GM21529 (cell line): Measurements from ENCODE around the gene TMEM145.

Source experiments
- ATAC-seq: cut with Tn5 transposase; IDR thresholded peaks from one replicate; pipeline ENCODE4 v1.9.1; 2021; ENCODE audit not compliant: unreplicated experiment

The TMEM145 gene

DNA sequence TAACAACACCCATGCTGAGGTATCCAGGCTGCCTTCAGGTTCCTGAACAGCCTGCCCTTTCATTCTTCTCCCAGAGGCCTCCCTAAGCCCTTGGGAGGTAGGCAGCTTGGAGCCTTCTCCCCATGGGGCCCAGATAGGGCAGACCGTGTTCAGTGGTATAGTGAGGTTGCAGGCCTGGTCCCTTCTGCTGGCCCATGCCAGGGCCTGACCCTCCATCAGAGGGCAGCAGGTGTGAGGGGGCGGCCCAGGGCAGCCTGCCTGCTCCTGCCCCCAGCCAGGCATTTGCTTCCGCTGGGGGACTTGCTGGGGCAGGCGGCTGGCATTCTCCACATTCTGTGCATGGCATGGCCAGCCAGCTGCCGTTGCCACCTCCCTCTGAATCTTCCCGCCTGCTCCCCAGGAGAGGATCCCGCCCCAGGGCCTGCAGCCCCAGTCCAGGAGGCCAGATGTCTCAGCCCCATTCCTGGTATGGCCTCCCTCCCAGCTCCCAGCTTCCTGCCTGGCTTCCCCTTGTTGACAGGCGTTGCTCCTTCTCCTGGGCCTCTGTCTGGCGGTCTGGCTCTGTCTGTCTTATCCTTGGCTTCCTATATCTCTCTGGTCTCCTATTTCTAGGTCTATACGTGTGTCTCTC lies 35.2 kb upstream of the TMEM145 start:
- ATAC-seq, result no peak

DNA sequence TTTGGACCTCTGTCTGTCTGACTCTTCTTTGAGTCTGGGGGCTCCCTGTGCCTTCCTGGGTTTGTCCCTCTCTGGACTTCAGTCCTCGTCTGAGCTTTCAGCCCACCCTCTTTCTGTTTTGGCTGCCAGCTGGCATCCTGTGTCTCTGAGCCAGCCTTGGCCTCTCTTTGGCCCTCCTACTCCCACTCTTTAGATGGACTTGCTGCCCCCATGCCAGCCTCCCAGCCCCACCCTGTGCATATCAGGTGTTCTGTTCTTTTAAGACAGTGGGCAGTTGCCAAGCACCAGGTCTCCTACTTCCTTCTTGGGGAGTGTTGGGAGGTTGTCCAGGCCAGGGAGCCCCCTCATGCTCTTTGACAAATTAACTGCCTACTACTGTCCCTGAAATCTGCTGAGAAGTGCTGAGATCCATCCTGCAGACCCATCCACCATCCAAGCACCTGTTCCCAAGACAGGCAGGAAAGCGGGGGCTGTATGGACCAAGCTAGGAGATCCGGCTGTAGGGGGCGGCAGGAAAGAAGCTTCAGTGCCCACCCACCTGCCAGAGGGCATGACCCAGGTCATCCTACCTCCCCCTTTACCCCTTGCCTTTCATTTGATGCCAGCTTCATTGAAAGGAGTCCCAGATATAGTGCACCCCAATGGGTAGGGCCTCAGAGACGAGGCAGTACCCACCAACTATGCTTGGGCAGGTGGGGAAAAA lies 34.5 kb upstream of the TMEM145 start:
- no peak for ATAC-seq

DNA sequence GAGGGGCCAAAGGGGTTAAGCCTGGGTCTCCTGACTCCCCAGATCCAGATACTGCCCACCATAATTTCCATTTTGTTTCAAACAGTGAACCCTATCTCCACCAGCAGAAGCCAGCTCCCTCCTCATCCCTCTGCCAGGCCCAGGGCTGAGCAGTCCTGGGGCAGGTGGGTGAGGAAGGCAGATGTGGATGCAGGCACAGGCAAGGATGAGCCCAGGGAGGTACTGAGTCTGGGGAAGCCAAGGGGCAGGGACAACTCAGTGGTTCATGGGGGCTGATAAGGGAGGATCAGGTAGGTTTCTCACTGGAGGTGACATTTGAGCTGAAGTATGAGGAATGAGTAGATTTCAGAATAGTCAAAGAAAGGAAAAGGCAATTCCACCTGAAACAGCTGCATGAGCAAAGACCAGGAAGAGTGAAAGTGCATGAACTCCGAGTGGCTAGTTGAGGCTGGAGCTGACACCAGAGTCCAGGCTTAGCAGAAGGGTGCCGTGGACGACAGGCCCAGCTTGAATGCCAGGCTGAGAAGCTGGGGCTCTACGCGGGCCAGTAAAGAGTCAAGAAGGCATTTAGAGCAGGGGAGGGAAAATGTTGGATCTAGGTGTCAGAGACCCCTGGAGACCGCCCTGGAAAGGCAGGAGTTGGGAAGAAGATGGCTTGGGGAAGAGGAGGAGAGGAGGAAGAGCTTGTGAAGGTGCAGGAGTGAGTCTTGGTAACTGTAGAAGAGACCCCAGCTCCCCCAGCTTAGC lies 33.8 kb upstream of the TMEM145 start:
- no peak for ATAC-seq

GRCh38 chr19:42279902-42280814 lies 33.0 kb upstream of the TMEM145 start:
- ATAC-seq, result peak; percentile 36

GRCh38 chr19:42280815-42281145 lies 32.3 kb upstream of the TMEM145 start:
- ATAC-seq, result no peak

GRCh38 chr19:42281146-42281826 lies 31.8 kb upstream of the TMEM145 start:
- no peak for ATAC-seq

DNA sequence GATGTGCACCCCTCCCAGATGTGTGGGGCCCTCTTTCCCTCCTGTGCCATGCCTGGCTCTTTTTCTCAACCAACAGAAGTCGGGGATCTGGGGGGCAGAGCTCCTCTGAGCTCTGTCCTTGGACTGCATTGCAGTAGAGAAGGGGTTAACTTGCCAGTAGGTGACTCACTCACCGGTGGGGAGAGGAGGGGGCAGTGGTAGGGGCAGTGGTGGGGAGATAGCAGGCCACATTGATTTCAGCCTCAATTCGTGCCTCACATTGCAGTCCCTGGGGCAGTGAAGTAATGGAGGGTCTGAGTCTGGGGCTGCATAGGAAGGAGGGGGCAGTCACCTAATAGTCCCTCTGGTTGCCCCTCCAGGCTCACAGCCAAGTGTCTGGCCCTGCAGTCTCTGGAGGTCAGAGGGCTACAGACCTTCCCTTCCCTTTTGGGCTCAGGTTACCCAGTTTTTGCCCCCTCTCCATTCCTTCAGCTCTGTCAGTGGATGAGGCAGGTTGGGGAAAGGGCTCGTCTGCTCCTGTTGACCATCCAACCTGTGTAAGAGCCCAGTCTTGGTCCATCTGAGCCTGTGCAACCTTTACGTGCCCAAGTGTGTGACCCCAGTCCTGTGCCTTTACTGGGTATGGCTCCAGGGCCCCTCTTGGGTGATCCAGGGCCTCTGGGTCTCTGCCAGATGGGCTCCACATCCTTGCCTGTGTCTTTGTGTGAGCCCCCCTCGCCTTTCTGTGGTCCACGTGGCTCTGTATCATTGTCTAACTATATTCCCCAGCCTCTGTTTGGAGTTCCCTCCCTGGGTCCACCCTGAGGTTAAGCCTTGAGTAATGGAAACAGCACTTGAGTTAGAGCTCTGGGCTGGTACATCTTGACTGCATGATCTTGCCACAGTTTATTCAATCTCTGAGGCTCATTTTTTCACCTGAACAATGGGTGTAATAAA lies 31.0 kb upstream of the TMEM145 start:
- ATAC-seq, result no peak

- no peak for ATAC-seq
These were observed 30.3 kb upstream of the TMEM145 start for GRCh38 chr19:42282819-42283187.

GRCh38 chr19:42283188-42284065 lies 29.7 kb upstream of the TMEM145 start:
- peak; percentile 43 for ATAC-seq

DNA sequence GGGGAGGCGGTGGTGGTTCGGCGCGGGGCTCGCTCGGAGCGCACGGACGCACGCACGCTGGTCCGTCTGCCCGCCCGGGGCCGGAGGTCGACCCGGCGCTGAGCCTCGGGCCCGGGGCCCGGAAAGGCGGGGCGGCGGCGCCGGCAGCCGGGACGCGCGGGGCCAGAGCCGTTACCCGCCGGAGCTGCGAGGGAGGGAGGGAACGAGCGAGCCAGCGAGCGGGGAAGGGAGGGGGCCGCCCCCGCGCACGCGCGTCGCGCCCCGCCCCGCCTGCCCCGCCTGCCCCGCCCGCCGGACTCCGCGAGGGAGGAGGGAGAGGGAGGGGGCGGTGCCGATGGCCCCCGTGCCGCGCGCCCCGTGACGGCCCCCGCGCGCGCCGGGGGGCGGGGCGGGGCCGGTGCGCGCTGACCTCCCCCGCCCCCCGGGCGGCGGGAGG lies 29.0 kb upstream of the TMEM145 start:
- peak; percentile 21 for ATAC-seq

- ATAC-seq, result peak; percentile 3
These were observed 28.3 kb upstream of the TMEM145 start for GRCh38 chr19:42284591-42285341.

- ATAC-seq, result no peak
These were observed 27.6 kb upstream of the TMEM145 start for GRCh38 chr19:42285541-42285941.

DNA sequence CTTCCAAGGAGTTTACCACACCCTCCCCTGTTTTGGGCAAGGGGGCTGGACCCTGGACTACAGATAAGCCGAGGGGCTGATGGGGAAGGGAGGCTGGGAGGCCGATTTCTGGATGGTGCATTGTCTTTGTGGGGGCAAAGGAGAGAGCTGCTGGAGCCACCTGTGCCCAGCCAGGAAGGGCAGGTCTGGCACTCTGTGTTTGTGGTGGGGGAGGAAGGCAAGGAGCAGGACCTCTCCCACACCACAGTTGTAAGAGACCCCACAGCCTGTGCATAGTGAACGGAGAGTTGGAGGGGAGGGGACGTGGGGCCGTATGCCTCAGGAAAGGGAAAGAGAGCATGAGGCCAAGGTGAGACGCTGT lies 27.1 kb upstream of the TMEM145 start:
- ATAC-seq, result no peak

GRCh38 chr19:42286349-42287016 lies 26.6 kb upstream of the TMEM145 start:
- ATAC-seq, result no peak

DNA sequence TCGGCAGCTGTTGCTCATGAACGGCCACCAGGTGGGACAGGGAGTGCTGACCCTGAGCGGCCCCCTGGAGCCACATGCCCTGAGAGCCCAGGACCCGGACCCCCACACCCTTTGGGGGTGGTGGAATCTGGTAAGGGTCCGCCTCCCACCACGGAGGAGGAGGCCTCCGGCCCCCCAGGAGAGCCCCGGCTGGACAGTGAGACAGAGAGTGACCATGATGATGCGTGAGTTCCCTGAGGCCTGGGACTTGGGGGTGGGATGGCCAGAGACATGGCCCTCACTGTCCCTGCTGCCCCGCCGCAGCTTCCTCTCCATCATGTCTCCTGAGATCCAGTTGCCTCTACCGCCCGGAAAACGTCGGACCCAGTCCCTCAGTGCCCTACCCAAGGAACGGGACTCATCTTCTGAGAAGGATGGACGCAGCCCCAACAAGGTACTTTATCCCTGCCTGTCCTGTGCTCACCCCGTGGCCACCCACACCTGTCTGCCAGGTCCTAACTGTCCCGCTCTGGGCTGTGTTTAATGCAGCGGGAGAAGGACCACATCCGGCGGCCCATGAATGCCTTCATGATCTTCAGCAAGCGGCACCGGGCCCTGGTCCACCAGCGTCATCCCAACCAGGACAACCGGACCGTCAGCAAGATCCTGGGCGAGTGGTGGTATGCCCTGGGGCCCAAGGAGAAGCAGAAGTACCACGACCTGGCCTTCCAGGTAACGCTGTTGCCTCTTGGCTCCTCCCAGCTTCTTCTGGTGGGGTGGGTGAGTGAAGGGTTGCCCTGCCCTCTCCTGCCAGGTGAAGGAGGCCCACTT lies 25.9 kb upstream of the TMEM145 start:
- no peak for ATAC-seq

GRCh38 chr19:42287827-42288107 lies 25.3 kb upstream of the TMEM145 start:
- no peak for ATAC-seq

GRCh38 chr19:42288387-42288786 lies 24.7 kb upstream of the TMEM145 start:
- no peak for ATAC-seq
